HG02571 (cell line): ENCODE results near the gene GRM4.

Experiments
- ATAC-seq: cut with Tn5 transposase; IDR thresholded peaks from one replicate; pipeline ENCODE4 v1.9.1; 2021; ENCODE audit warnings: mild to moderate bottlenecking, moderate library complexity; ENCODE audit not compliant: unreplicated experiment

The GRM4 gene

DNA sequence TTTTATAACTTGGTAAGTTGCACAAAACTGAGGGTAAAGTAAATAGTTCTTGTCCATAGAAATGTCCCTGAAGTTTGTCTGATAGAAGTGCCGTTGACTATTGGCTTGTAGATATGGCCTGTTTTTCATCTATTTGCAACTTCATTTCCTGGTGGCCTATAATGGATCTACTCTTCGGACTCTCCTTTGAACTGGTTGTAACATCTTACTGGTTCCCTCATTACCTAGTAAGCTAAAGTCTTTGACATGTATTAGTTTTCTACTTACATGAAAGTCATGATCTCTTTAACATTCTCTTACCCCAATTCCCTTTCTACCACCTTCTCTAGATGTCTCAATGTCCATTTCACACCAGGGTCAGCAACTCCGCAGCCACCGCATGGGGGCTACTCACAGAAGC is 146.3 kb downstream of the GRM4 start:
- ATAC-seq: no peak

DNA sequence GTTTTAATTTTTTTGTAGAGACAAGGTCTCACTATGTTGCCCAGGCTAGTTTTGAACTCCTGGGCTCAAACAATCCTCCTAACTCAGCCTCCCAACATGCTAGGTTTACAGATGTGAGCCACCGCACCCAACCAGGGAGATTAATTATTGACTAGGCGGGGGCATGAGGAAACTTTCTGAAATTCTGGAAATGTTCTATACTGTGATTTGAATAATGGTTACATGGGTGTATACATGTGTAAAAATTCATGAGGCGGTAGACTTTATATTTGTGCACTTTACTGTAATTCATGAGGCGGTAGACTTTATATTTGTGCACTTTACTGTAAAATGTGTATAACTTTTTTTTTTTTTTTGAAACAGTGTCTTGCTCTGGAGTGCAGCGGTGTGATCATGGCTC is 147.2 kb downstream of the GRM4 start:
- no peak for ATAC-seq

DNA sequence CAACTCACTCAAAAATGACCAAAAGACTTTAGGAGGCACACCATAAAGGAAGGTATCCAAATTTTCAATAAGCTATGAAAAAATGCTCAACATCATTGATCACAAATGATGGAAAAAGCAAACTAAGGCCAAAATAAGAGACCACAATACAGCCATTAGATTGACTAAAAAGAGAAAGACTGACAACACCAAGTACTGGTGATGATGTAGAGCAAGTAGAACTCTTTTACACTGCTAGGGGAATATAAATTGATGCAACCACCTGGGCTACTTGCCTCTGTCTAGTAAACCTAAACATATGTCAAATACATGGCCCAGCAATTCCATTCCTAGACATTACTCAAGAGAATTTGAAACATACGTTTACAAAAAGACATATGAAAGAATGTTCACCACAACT is 148.6 kb downstream of the GRM4 start:
- no peak for ATAC-seq

DNA sequence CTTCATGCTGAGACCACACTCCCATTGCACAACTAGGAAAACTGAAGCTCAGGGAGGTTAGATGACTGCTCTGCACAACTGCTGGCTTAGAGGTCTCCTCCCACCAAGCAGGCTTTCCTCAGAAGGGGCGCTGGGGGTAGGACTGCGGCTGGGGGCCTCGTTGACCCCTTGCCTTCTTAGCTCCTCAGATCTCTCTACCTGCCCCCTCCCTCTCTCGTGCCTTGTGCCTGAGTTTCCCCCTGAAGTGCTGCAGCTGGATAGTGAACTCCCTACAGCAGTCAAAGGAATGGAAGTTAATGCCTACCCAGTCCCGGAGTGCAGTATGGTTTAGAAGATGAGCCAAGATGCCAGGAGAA is 149.8 kb downstream of the GRM4 start:
- ATAC-seq: no peak

DNA sequence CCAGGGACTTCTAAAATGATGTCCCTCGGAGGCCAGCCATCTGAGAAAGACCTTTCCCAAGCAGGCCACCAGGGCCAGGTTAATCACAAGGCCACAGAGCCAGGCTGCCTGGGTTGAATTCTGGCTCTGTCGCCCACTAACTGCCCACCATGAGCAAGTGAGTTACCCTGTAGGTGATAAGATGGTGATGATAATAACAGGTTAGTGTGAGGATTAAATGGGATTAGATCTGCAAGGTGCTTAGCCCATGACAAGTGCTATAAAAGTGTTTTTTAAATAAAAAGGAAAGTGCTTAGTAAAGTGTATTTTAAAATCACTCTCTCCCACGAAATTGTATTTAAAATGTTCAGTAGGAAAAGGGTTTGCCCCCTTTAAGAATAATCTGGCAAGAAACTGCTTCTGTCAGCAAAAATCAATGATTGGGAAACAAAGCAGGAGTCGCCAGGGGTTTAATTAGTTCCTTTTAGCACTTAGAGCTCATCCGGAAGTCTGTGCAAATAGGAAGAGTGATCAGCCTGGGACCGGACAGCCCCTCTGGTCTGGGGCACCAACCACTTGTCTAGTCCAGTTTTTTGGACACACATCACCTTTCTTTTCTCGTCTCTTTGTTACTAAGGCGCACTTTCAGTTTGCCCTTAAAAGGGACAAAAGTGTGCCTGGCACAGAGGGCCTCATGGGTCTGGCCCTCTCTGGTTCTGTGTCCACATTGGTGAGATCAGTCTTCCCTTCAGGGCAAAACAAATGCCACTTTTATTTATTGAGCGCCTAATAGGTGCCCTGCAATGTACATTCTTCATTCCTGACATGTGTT is 150.4 kb downstream of the GRM4 start:
- ATAC-seq: no peak

DNA sequence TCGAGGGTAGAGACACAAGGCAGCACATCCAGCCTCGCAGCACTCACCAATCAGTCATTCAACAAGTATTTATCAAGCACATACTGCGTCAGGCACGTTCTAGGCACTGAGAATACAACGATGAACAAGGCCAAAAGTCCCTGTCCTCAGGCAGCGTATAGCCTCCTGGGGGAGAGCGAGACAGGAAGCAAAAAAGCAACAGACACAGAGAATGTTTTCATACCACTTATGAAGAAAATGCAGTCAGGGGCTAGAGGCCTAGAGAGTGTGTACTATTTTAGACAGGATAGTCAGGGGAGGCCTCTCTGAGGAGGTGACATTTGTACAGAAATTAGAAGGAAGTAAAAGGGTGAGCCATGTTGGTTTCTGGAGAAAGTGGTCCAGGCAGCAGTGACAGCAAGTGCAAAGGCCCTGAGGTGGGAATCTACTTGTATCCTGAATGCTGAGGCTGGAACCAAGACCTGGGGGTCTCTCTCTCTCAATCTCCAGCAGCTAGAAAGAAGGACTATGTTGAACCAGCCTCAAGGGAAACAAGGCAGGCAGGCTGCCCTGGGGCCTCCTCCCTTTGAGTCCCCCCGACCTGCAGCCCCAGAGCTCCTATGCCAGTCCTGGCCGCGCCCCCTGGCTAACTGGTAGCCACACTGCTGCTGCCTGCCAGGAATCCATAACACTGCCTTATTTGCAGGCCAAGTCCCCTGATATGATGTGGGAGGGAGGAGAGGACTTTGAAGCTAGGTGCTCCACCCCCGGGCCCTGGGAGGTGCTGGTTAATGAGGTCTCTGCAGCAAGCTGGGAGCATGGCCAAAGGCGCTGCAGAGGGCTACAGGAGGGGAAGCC is 151.2 kb downstream of the GRM4 start:
- no peak for ATAC-seq

DNA sequence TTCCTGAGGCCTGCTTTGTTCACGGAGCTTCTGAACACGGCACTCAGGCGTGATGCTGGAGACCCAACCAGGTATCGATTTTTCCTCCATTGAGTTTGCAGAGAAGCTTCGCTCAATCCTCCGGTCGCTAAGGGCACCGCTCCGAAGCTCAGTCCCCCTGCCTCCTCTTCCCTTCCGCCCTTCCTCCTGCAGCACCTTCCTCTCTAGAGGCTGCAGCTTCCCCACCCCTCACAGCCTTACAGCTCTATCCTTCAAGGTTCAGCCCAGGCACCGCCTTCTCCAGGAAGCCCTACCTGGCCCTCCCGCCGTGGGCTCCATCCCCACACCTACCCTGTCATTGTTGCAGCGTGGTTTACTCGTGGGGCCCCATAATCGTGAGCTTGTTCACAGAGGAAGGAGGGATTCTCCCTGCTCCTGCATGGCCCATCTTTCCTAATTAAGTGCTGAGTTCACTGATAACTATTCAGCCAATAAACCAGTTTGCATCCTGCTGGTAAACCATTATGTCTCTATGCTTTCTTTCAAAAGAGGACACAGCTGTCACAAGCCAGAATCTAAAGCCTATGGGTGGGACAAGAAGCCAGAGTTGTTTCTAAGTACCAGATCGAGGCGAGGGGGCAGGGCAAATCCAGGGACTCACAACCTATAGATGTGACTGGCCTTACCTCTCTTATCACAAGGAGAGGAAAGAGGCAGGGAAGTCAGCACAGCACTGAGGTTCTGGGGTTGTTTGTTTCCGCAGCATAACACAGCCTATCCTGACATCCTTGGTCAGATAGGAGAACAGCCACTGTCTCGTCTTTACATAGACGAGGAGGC is 152.0 kb downstream of the GRM4 start:
- no peak for ATAC-seq

DNA sequence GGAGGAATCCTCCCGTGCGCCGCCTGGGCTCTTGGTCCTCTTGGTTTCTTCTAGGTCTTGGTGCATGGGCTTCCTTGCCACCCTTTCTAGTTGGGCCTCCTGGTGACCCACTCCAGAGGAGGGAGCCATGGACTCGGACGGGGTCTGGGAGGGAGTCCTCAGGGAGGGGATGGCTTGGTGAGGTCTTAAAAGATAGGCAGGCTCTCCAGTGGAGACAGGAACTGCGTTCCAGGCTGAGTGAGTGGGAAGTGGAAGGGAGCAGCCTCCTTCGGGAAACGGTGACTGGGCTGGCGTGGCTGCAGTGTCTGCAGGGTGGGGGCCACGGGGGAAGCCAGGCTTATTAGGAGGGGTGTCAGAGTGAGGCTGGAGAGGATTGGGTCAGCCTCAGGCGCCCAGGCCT is 152.8 kb downstream of the GRM4 start:
- no peak for ATAC-seq

DNA sequence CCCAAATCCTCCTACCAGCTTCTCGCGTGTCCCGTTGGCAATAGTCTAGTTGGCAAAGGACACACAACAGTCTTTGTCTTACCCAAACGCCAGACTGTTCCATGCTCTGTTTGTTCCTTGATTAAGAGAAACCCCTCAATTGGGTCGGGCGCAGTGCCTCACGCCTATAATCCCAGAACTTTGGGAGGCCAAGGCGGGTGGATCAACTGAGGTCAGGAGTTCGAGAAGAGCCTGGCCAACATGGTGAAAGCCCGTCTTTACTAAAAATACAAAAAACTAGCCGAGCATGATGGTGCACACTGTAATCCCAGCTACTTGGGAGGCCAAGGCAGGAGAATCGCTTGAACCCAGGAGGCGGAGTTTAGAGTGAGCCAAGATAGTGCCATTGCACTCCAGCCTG is 153.7 kb downstream of the GRM4 start:
- no peak for ATAC-seq

DNA sequence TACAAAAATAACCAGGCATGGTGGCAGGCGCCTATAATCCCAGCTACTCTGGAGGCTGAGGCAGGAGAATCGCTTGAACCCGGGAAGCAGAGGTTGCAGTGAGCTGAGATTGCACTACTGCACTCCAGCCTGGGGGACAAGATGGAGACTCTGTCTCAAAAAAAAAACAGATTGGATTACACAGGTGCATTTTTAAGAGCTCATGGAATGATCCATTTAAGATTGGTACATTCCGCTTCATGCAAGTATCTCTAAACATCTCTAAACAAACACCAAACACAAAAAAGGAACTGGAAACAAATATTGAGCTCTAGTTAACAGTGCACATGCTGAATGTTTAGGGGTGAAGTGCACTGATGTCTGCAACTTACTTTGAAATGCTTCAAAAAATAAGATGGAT is 154.3 kb downstream of the GRM4 start:
- ATAC-seq: no peak

DNA sequence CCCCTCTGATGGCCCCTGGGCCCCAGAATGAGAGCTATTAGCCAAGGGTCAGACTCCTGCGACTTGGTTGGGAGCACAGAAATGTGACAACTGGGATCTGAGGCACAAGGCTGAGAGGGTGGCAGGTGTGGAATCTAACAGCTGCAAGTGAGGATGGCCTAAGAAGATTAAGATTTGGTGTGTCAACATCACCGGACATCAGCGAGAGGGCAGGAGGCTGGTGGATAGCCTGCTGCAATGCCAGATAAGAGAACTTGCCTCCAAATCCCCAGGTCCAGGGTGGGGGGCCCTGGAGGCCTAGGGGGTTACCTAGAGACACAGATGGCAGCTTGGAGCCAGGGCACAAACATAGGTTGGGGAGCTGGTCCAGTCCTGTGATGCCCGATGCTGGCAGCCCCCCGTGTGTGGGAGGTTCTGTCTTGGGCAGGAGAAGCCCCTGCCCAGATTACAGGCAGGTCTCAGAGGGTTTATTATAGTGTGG is 155.8 kb downstream of the GRM4 start:
- no peak for ATAC-seq

DNA sequence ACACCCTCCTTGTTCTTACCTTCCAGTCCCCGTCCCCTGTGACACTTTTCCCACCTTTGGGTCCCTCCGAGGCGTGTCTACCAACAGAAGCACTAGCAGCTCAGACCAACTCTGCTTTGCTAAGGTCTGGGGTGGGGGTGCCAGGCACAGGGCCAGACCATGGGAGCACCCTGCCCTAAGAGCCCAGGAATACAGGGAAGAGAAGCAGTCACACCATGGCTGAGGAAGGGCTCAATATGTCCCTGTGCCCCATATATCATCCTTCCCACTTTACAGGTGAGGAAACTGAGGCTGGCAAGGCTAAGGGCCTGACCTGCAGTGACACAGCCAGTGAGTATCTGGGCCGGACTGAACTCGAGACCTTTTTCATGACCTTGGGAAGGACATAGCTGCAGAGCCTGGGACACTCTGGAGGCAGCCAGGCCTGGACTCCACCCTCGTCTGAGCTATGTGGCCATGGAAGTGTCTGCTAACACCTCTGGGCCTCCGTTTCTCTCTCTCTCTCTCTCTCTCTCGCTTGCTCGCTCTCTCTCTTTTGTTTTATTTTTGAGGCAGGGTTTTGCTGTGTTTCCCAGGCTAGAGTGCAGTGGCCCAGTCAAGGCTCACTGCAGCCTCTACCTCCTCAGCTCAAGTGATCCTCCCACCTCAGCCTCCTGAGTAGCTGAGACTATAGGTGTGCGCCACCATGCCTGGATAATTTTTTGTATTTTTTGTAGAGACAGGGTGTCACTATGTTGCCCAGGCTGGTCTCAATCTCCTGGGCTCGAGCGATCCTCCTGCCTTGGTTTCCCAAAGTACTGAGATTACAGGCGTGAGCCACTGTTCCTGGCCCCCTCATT is 156.7 kb downstream of the GRM4 start:
- ATAC-seq: no peak

DNA sequence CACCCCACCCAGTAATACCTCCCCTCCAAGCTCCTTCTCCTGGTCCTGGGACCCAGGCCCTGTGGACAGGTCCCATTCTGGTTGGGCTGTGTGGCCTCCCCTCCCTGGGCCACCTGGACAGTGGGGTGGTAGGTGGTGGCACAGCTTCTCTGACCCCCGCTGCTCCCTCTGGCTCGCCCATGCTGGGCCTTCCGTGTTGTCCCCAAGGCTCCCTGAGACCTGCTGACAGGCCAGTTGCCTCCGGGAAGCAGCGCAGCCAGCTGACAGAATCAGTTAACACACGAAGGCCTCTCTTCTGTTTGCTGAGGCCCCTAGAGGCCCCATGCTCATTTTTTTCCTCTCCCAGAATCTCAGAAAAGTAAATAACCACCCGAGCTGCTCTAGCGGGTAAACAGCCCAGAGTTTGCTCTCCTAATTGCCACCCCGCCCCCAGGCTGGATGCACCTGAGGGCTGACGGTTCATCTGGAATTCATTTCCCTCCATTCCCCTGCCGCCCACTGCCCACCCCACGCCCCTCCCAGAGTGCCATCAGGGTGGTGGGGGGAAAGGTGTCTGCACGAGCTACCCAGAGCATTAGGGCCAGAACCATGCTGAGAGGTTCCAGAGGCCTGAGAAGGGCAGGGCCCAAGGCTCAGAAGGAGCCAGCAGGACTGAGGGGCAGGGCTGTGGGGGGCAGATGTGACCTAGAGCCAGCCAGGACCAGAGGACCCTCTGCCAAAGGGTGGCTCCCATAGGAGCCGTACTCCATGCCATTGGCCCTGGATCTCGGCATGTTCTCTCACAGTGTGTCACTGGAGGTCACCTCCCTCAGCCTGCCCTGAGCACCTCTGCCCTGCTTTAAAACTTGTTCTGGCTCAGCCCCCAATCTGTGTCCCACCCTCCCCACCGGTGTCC is 157.5 kb downstream of the GRM4 start:
- no peak for ATAC-seq

DNA sequence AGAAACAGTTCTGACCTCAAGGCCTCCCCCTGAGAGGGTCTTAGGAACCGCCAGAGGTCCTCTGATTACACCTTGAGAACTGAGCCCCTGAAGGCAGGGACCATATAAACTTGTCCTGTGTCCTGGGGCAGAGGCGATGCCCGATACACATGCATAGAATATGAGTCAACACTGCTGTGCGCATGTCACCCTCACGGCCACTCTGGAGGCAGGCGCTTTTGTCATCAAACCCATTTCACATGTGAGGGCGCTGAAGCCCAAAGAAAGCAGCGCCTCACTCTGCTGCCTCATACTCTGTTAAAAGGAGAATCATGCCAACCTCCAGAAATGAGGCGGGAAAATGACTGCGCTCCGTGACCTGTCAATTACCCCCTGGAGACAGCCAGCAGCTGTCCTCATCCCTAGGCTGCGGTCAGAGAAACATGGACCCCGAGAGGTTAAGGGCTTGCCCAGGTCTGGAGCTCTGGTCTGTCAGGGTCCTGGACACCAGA is 158.3 kb downstream of the GRM4 start:
- ATAC-seq: no peak

DNA sequence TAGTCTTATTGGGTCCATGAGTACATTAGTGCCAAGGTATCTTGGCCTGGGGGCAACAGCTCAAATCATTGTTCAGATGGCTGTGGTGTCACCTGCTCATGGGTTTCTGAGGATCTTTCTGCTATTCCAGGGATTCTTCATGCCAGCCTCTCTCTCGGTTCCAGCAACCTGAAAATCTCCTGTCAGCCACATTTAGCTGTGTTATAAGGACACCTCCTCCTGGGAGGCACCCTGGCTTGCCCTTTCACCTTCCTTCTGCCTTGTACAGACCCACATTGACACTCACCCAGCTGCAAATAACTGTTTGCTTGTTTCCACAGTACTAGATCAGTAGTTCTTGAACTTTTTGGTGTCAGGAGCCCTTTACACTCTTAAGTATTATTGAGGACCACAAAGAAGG is 159.9 kb downstream of the GRM4 start:
- no peak for ATAC-seq

DNA sequence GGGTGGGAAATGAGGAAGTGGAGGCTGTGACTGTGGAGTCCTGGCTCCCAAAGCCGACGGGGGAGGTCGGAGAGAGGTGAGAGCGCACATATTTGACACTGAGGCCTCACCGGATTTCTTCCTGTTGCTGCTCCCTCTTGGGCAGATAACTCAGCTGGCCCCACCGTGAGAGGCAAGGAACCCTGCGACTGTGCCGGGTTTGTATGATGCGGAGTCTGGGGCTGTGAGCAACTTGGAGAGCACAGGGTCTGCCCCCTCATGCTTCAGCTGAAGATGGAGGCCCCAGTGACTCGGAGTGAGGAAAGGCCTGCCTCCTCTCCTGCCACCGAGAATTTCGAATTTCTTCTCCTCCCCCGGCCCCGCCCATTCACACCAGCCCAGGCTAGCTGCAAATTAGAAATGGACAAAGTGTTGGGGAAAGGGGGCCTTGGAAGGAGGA is 160.6 kb downstream of the GRM4 start:
- no peak for ATAC-seq

DNA sequence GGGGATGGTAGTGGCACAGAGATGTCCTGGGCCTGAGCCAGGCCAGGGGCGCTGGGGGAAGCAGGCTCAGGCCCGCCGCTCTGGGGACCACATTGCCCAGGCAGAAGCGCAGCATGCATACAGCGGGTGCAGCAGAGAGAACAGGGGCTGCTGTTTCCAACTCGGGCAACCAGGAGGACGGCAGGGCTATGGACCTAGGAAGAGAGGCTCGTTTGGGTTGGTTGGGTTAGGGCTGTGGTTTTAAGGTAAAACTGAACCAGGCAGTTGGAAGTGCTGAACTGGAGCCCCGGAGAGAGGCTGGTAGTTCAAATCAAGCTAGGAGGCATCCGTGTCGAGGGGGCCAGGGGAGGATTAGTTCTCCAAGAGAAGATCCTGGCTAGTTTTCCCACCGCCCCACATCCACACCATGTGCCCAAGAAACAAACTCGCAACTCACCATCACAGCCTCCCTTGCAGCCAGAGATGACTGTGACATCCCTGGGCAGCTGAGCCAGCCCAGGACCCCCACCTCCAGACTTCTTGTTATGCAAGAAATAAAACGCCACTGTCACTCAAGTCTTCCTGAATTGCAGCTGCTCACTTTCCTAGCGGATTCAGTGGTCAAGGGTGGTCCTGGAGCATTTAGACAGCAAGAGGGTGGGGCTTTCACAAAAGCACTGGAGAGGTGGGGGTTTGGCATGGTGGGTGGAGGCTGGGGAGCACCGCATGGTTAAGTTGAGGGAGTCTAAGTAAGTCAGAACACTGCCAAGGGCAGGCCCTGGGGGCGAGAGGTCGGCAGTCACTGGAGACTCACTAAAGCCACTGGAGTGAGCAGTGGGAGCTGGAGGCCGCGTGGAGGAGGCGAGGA is 161.2 kb downstream of the GRM4 start:
- no peak for ATAC-seq

DNA sequence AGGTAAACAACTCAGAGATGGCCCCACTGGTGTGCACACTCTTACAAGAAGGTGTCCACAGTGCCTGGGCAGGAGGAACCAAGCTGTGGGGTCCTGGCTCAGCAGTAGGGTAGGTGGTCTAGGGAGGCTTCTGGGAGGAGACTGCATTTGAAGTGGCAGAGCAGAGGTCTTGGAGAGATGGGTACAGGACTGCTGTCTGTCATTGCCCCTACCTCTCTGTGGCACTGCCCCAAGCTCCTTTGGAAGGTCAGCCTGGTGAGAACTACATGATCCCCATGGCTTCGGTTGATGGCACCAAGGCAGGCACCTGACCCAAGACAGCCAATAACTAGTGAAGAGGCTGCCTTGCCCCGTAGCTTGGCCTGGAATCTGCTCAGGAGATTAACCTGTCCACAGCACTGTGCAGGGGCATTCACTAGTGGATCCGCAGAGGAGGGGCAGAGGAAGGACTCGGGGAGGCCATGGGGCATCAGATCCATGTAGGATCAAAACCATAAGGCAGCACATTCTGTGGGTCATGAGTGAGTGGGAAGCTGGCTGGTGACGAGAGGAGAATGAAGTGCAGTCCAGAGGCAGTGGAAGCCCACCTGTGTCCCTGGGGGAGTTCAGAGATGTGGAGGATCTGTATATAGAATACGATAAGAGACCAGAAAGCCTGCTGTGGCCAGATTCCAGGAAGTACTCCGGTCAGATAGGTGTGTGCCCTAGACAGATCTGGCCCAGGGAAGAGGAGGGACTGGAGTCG is 162.0 kb downstream of the GRM4 start:
- ATAC-seq: no peak
